ENCODE results near the gene KLHL30. TPM values are rescaled to one million over a fixed set of nuclear protein-coding genes. Genes with fewer than 3 reads are reported as not detected.

KLHL30 gene
- total RNA-seq, 1 donor from 2014 or later = 18.3 TPM

DNA sequence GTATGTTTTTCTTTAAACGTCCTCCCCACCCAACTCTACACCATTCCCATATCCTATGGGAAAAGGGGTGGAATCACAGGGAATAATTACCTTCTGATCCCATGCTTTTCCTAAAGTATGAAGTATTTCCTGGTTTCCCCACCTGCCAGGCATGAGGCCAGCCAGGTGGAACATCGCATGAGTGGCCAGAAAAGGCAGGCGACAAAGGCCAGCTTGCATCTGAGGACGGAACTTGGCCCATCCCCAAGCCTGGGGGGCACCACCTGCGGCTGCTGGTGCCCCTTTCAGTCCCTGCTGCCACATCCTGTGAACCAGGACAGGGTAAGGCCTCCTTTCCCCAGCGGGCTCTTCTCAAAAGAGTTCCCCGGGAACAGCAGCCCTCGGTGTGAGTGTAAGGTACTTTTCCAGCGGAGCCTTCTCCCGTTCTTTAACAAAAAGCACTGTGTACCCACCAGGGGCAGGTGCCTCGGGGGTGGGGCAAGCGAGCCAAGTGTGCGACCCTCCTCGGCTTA, 19.1 kb downstream of the KLHL30 start:
- Histone ChIP-seq H3K4me3 (ENCODE audit: low read length in 3 of 3) (no peak overlapping the region), H3K9ac (ENCODE audit: low read depth in 1 of 3, low read length in 3 of 3) (no peak overlapping the region), H3K27me3 (ENCODE audit: control insufficient read depth in 3 of 3, insufficient read depth in 3 of 3, low read length in 3 of 3) (peaks cover 9 to 21% (median 18%) of the 10 kb centered on the region in 3 donors), H3K9me3 (ENCODE audit: control insufficient read depth in 3 of 3, low read length in 3 of 3) (no peaks in the 10 kb centered on the region), H3K4me1 (ENCODE audit: control insufficient read depth in 3 of 3, insufficient read depth in 3 of 3, low read length in 3 of 3) (peaks cover 11 to 44% (median 41%) of the 10 kb centered on the region in 3 donors), H3K27ac (ENCODE audit: low read depth, low read length) (no peak overlapping the region), H3K36me3 (ENCODE audit: control insufficient read depth in 3 of 3, insufficient read depth in 3 of 3, low read length in 3 of 3) (no peaks in the 10 kb centered on the region)

DNA sequence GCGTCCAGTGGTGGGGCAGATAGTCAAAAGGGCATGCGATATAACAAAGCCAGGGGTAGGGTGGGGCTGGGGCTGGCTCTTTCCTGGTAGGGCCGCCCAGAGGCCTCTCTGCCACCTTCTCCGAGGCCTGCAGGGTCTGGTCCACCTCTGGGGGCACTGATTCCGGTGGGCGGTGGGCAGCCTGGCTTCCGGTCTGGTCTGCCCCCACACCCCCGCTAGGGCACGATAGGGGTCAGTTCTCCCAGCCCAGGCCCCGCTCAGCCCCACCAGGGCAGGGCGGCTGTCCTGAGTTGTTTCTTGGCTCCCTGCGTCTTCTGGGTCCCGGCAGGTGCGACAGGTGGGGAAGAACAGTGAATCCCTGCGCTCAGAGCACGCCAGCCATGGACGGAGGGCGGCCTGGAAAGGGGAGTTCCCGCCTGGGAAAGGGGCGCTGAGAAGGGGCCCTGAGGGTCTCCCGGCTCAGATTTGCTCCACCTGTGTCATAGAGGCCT, 19.6 kb downstream of the KLHL30 start:
- no peak overlapping the region for H3K4me3 ChIP-seq (ENCODE audit: low read length in 3 of 3)

DNA sequence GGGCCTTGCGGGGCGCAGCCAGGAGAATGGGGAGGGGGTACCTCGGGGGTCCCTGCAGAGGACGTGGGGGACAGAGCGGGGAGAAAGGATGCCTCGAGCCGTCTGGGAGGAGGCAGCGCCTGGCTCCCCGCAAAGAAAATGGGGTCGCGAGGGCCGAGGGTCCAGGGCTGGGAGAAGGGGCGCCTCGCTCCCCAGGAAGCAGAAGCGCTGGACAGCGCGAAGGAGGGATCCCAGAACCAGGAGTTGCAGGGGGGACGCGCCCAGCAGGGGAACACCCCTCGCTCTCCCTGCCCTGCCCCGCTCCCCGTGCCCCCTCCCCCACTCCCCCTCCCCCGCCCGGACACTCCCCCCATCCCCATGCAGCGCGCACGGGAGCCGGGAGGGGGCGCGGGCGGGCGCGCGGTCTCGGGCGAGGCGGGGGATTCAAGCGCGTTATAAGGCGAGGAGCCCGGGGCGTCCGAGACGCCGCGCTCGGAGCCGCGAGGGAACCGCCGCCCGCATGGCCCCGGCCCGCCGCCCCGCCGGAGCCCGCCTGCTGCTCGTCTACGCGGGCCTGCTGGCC, 20.1 kb downstream of the KLHL30 start, which contains the start of gene ERFE:
TSS of gene ERFE (plus strand) at position 462 of the 562 bp plus-strand sequence. CDS start at position 500, 38 bp downstream.
- Histone ChIP-seq H3K9ac (ENCODE audit: low read depth in 1 of 3, low read length in 3 of 3) (peak within 1 kb of the TSS in 1 of 3 donors; percentile 23), H3K27me3 (ENCODE audit: control insufficient read depth in 3 of 3, insufficient read depth in 3 of 3, low read length in 3 of 3) (peaks cover 17 to 23% (median 18%) of the 10 kb centered on the region in 3 donors), H3K4me3 (ENCODE audit: low read length in 3 of 3) (peak within 1 kb of the TSS in 2 of 3 donors; percentile 20 to 23), H3K9me3 (ENCODE audit: control insufficient read depth in 3 of 3, low read length in 3 of 3) (no peaks in the 10 kb centered on the region), H3K36me3 (ENCODE audit: control insufficient read depth in 3 of 3, insufficient read depth in 3 of 3, low read length in 3 of 3) (no peaks in the 10 kb centered on the region), H3K27ac (ENCODE audit: low read depth, low read length) (no peak within 1 kb of the TSS), H3K4me1 (ENCODE audit: control insufficient read depth in 3 of 3, insufficient read depth in 3 of 3, low read length in 3 of 3) (peaks cover 11 to 36% (median 35%) of the 10 kb centered on the region in 3 donors)

More for the DNA sequence above, 19.6 kb downstream of the KLHL30 start:
- Histone ChIP-seq H3K27me3 (ENCODE audit: control insufficient read depth in 3 of 3, insufficient read depth in 3 of 3, low read length in 3 of 3) (peaks cover 13 to 23% (median 18%) of the 10 kb centered on the region in 3 donors), H3K27ac (ENCODE audit: low read depth, low read length) (no peak overlapping the region), H3K4me1 (ENCODE audit: control insufficient read depth in 3 of 3, insufficient read depth in 3 of 3, low read length in 3 of 3) (peaks cover 11 to 41% (median 40%) of the 10 kb centered on the region in 3 donors), H3K9me3 (ENCODE audit: control insufficient read depth in 3 of 3, low read length in 3 of 3) (no peaks in the 10 kb centered on the region), H3K36me3 (ENCODE audit: control insufficient read depth in 3 of 3, insufficient read depth in 3 of 3, low read length in 3 of 3) (no peaks in the 10 kb centered on the region), H3K9ac (ENCODE audit: low read depth in 1 of 3, low read length in 3 of 3) (no peak overlapping the region)

DNA sequence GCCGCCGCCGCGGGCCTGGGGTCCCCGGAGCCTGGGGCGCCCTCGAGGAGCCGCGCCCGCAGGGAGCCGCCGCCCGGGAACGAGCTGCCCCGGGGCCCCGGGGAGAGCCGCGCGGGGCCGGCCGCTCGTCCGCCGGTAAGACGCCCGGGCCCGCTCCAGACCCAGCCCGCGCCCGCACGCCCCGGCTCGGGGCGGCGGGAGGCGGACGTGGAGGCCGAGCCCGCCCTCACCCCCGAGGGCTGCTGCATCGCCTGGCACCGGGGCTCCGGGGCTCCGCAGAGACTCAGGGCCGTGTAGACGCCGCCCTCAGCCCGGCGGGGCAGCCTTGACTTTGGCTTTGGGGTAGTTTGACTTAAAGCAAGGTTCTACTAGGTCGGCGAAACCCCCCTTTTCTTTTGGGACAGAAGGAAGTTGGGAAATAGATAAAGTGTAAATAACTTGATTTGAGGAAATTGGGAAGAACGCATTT, 20.6 kb downstream of the KLHL30 start:
- no peak overlapping the region for H3K27ac ChIP-seq (ENCODE audit: low read depth, low read length)
- peaks cover 17 to 23% (median 18%) of the 10 kb centered on the region in 3 donors for H3K27me3 ChIP-seq (ENCODE audit: control insufficient read depth in 3 of 3, insufficient read depth in 3 of 3, low read length in 3 of 3)
- H3K9ac ChIP-seq (ENCODE audit: low read depth in 1 of 3, low read length in 3 of 3) = peak overlapping the region in 1 of 3 donors; percentile 23
- no peaks in the 10 kb centered on the region for H3K36me3 ChIP-seq (ENCODE audit: control insufficient read depth in 3 of 3, insufficient read depth in 3 of 3, low read length in 3 of 3)
- peaks cover 11 to 31% (median 30%) of the 10 kb centered on the region in 3 donors for H3K4me1 ChIP-seq (ENCODE audit: control insufficient read depth in 3 of 3, insufficient read depth in 3 of 3, low read length in 3 of 3)
- H3K9me3 ChIP-seq (ENCODE audit: control insufficient read depth in 3 of 3, low read length in 3 of 3) = no peaks in the 10 kb centered on the region
- peak overlapping the region in 2 of 3 donors; percentile 20 to 23 for H3K4me3 ChIP-seq (ENCODE audit: low read length in 3 of 3)

- Histone ChIP-seq H3K9me3 (ENCODE audit: control insufficient read depth in 3 of 3, low read length in 3 of 3) (no peaks in the 10 kb centered on the region), H3K9ac (ENCODE audit: low read depth in 1 of 3, low read length in 3 of 3) (no peak overlapping the region), H3K4me1 (ENCODE audit: control insufficient read depth in 3 of 3, insufficient read depth in 3 of 3, low read length in 3 of 3) (peaks cover 11 to 25% (median 24%) of the 10 kb centered on the region in 3 donors), H3K4me3 (ENCODE audit: low read length in 3 of 3) (no peak overlapping the region), H3K27me3 (ENCODE audit: control insufficient read depth in 3 of 3, insufficient read depth in 3 of 3, low read length in 3 of 3) (peaks cover 18 to 25% (median 19%) of the 10 kb centered on the region in 3 donors), H3K36me3 (ENCODE audit: control insufficient read depth in 3 of 3, insufficient read depth in 3 of 3, low read length in 3 of 3) (no peaks in the 10 kb centered on the region), H3K27ac (ENCODE audit: low read depth, low read length) (no peak overlapping the region)
Measured at GRCh38 chr2:238159661-238160205, 21.3 kb downstream of the KLHL30 start.

DNA sequence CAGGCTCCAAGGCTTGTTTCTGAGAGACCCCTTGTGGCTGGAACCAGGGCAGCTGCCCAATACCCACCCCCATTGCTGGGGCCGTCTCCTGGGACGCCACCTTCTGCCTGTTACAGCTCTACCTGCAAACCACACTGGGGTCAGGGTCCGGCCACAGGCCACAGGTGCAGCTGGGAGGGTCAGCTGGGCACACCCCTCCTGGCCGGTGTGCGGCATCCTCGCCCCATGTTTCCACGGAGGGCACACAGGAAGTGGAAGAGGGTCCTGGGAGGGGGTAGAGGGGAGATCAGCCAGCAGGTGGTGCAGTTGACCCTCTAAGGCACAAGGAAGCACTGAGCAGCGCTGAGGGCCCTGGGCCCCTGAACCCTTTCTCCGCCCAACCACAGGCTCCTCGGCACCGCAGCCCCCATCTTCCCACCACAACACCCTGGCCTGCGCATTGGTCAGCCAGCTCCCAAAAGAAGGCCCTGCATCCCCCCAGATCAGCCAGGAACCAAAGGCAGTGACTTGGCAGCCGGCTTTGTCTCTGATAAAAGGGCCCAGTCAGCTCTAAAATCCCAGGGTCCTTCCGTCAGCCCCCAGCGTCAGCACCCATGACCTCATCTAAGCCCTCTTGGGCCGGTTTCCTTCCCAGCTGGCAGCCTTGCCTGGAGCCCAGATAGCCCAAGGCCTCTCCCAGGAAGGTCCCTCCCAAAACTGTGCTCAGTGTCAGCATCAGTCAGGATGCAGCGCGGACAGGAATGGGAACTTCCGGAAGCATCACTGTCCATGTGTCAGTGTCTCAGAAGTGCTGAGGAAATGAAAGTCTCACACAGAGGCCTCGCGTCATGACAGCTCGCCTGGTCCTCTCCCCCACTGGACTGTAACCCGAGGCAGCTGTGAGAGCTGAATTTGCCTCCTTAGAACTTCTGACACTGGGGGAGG, 22.0 kb downstream of the KLHL30 start:
- Histone ChIP-seq H3K9me3 (ENCODE audit: control insufficient read depth in 3 of 3, low read length in 3 of 3) (no peaks in the 10 kb centered on the region), H3K4me1 (ENCODE audit: control insufficient read depth in 3 of 3, insufficient read depth in 3 of 3, low read length in 3 of 3) (peaks cover 6 to 17% (median 17%) of the 10 kb centered on the region in 3 donors), H3K36me3 (ENCODE audit: control insufficient read depth in 3 of 3, insufficient read depth in 3 of 3, low read length in 3 of 3) (no peaks in the 10 kb centered on the region), H3K9ac (ENCODE audit: low read depth in 1 of 3, low read length in 3 of 3) (no peak overlapping the region), H3K27me3 (ENCODE audit: control insufficient read depth in 3 of 3, insufficient read depth in 3 of 3, low read length in 3 of 3) (peaks cover 18 to 25% (median 19%) of the 10 kb centered on the region in 3 donors), H3K4me3 (ENCODE audit: low read length in 3 of 3) (no peak overlapping the region), H3K27ac (ENCODE audit: low read depth, low read length) (no peak overlapping the region)

- no peaks in the 10 kb centered on the region for H3K36me3 ChIP-seq (ENCODE audit: control insufficient read depth in 3 of 3, insufficient read depth in 3 of 3, low read length in 3 of 3)
- H3K9ac ChIP-seq (ENCODE audit: low read depth in 1 of 3, low read length in 3 of 3) = no peak overlapping the region
- peaks cover 18 to 25% (median 19%) of the 10 kb centered on the region in 3 donors for H3K27me3 ChIP-seq (ENCODE audit: control insufficient read depth in 3 of 3, insufficient read depth in 3 of 3, low read length in 3 of 3)
- no peaks in the 10 kb centered on the region for H3K9me3 ChIP-seq (ENCODE audit: control insufficient read depth in 3 of 3, low read length in 3 of 3)
- H3K4me3 ChIP-seq (ENCODE audit: low read length in 3 of 3) = no peak overlapping the region
- peaks cover 10 to 23% (median 14%) of the 10 kb centered on the region in 3 donors for H3K4me1 ChIP-seq (ENCODE audit: control insufficient read depth in 3 of 3, insufficient read depth in 3 of 3, low read length in 3 of 3)
- no peak overlapping the region for H3K27ac ChIP-seq (ENCODE audit: low read depth, low read length)
Measured at GRCh38 chr2:238161291-238162051, 23.0 kb downstream of the KLHL30 start.

- Histone ChIP-seq H3K27me3 (ENCODE audit: control insufficient read depth in 3 of 3, insufficient read depth in 3 of 3, low read length in 3 of 3) (peaks cover 18 to 25% (median 19%) of the 10 kb centered on the region in 3 donors), H3K9me3 (ENCODE audit: control insufficient read depth in 3 of 3, low read length in 3 of 3) (no peaks in the 10 kb centered on the region)
Measured at GRCh38 chr2:238162251-238162845, 23.9 kb downstream of the KLHL30 start.

More at GRCh38 chr2:238162251-238162845, 23.9 kb downstream of the KLHL30 start:
- H3K9ac ChIP-seq (ENCODE audit: low read depth in 1 of 3, low read length in 3 of 3) = no peak overlapping the region
- H3K4me1 ChIP-seq (ENCODE audit: control insufficient read depth in 3 of 3, insufficient read depth in 3 of 3, low read length in 3 of 3) = peaks cover 16 to 32% (median 23%) of the 10 kb centered on the region in 3 donors
- no peak overlapping the region for H3K27ac ChIP-seq (ENCODE audit: low read depth, low read length)
- no peak overlapping the region for H3K4me3 ChIP-seq (ENCODE audit: low read length in 3 of 3)
- peaks cover 0 to 3% (median 0%) of the 10 kb centered on the region in 3 donors for H3K36me3 ChIP-seq (ENCODE audit: control insufficient read depth in 3 of 3, insufficient read depth in 3 of 3, low read length in 3 of 3)

Measured in skeletal muscle tissue (tissue), 4 donors.